Stimulated activated memory B cell treated with anti-CD40 and anti-IgM and Interleukin-4, amounts not matched to agents 10 μg/mL and 1 μg/mL and 100 μg/mL, for 72 hours (primary cell): ENCODE measurements around the gene MKLN1.
"Not testable (repeated sequence)": the region's sequence is repeated elsewhere in the genome, so short reads cannot be mapped to it uniquely, and the experiment has no call there.

ENCODE experiments used
- ATAC-seq: fragments of 150-1000 bp; cut with Tn5 transposase; 2 replicates; pipeline ENCODE4 v1.10.0; 2021
- H3K27ac Mint-ChIP-seq: one replicate; pipeline ENCODE4 v1.8.0; 2022; ENCODE audit warnings: mild to moderate bottlenecking, mixed read lengths
- H3K27me3 Mint-ChIP-seq: one replicate; pipeline ENCODE4 v1.8.0; 2022; ENCODE audit warnings: mixed read lengths
- H3K36me3 Mint-ChIP-seq: one replicate; pipeline ENCODE4 v1.8.0; 2022; ENCODE audit warnings: mixed read lengths
- H3K4me1 Mint-ChIP-seq: one replicate; pipeline ENCODE4 v1.8.0; 2022; ENCODE audit warnings: mixed read lengths
- H3K4me3 Mint-ChIP-seq: one replicate; pipeline ENCODE4 v1.8.0; 2022; ENCODE audit warnings: mild to moderate bottlenecking, moderate library complexity, mixed read lengths
- H3K9me3 Mint-ChIP-seq: one replicate; pipeline ENCODE4 v1.8.0; 2022; ENCODE audit warnings: mixed read lengths

MKLN1 gene

DNA sequence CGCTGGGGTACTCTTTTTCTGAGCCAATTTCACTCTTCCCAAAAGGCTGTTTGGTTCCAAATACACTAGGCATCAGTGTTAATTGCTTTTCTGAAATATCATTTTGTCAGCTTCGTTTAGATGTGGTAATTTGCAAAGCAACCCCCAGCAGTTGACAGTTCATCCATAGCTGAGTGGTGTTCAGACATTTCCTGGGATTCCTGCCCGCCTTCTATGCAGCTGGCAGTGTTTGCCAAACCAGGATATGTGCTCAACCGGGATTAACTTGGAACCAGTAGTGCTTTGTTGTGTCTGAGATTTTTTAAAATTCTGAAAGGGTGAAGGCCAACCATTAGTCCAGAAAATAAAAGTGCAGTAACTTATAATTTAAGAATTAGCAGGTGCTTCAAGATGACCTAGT, 25.2 kb upstream of the MKLN1 start:
- Mint-ChIP-seq H3K4me1 (no peaks in the 10 kb centered on the region), H3K27ac (no peak overlapping the region), H3K27me3 (no peaks in the 10 kb centered on the region), H3K9me3 (peaks cover 11% of the 10 kb centered on the region), H3K4me3 (no peak overlapping the region), H3K36me3 (peaks cover 9% of the 10 kb centered on the region)
- ATAC-seq: no peak

DNA sequence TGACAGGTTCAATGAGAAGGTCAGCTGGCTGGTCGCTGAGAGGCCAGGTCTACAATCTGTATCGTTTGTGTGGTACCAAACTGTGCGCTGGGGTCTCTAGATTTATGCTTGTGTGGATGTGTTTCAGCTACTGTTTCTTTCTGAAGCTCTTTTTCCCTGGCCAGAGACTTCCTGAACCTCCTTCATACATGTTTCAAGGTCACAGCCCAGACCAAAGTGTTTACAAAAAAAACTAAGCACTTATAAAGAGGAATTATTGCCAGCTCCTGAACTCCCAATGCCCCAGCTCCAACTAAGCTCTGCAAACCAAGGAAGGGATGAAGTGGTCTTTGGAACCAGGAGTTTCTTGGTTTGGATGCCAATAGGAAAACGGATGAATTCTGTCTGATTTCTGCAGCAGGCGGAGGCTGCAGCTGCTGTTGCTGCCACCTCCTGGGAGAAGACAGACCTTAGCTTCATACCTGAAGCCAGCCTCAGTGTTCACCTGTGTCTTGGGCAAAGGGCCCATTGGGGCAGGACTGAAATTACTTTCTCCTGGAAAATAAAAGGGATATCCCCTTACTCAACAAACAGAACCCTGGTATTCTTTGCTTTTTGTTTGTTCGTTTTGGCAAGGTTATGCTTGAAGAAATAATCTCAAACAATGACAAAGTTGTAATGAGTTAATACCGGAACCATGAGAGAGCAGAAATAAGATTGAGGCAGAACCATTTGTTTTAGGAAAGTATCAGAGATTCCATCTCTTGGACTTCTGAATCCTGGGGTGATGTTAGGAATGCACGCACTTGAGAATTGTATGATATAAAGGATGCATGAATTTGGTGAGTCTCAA, 24.6 kb upstream of the MKLN1 start:
- Mint-ChIP-seq H3K4me1 (no peaks in the 10 kb centered on the region), H3K27ac (no peak overlapping the region), H3K27me3 (no peaks in the 10 kb centered on the region), H3K9me3 (peaks cover 15% of the 10 kb centered on the region), H3K4me3 (no peak overlapping the region), H3K36me3 (peaks cover 9% of the 10 kb centered on the region)
- peak; percentile 67 for ATAC-seq

DNA sequence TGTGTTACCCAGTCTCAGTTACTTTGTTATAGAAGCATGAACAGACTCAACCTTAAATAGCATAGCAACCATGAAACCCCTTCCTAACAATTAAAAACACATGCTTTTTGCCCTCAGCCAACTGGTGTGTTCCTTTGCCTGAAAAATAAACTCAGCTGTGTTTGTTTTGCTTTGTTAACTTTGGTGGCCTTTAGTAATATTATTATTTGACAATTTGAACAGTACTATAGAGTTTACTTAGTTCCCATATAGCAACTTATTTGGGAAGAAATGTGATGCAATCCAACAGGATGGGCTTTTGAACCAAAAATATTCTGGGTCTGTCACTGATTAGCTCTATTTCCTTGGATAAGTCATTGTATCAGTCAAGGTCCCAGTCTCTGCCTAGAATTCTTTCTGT, 22.5 kb upstream of the MKLN1 start:
- no peak overlapping the region for H3K27ac Mint-ChIP-seq
- H3K27me3 Mint-ChIP-seq: no peaks in the 10 kb centered on the region
- no peak for ATAC-seq
- H3K9me3 Mint-ChIP-seq: peaks cover 16% of the 10 kb centered on the region
- no peaks in the 10 kb centered on the region for H3K4me1 Mint-ChIP-seq
- H3K36me3 Mint-ChIP-seq: peaks cover 9% of the 10 kb centered on the region
- H3K4me3 Mint-ChIP-seq: no peak overlapping the region

DNA sequence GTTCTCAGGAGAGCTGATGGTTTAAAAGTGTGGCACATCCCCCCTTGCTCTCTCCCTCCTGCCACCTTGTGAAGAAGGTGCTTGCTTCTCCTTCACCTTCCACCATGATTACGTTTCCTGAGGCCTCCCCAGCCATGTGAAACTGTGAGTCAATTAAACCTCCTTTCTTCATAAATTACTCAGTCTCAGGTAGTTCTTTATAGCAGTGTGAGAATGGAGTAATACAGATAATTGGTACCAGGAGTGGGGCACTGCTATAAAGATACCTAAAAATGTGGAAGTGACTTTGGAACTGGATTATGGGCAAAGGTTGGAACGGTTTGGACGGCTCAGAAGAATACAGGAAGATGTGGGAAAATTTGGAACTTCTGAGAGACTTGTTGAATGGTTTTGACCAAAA, 21.6 kb upstream of the MKLN1 start:
- H3K27me3 Mint-ChIP-seq, H3K27ac Mint-ChIP-seq, H3K36me3 Mint-ChIP-seq, ATAC-seq, H3K4me3 Mint-ChIP-seq, H3K4me1 Mint-ChIP-seq: not testable (repeated sequence)
- peaks cover 16% of the 10 kb centered on the region for H3K9me3 Mint-ChIP-seq

DNA sequence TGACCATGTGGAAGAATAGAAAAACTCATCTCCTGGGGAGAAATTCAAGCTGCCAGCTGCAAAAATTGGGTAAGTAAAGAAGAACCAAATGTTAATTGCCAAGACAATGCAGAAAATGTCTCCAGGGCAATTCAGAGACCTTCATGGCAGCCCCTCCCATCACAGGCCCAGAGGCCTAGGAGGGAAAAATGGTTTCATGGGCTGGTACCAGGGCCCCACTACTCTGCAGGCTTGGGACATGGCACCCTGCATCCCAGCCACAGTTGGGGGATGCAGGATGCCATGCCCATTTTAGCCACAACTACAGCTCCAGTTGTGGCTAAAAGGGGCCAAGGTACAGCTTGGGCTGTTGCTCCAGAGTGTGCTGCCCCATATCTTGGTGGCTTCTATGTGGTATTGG, 20.9 kb upstream of the MKLN1 start:
- Mint-ChIP-seq H3K4me1 (no peaks in the 10 kb centered on the region), H3K36me3 (peaks cover 9% of the 10 kb centered on the region), H3K4me3 (no peak overlapping the region), H3K27ac (no peak overlapping the region), H3K9me3 (peaks cover 16% of the 10 kb centered on the region), H3K27me3 (no peaks in the 10 kb centered on the region)
- ATAC-seq: no peak

DNA sequence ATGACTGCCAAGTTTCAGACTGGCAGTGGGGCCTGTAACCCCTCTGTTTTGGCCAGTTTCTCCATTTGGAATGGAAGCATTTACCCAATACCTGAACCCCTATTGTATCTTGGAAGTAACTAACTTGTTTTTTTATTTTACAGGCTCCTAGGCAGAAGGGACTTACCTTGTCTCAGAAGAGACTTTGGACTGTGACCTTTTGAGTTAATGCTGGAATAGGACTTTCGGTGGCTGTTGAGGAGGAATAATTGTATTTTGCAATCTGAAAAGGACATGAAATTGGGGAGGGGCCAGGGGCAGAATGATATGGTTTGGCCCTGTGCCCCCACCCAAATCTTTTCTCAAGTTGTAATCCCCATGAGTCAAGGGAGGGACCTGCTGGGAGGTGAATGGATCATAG, 20.0 kb upstream of the MKLN1 start:
- H3K4me3 Mint-ChIP-seq: no peak overlapping the region
- peaks cover 19% of the 10 kb centered on the region for H3K9me3 Mint-ChIP-seq
- no peak overlapping the region for H3K27ac Mint-ChIP-seq
- H3K4me1 Mint-ChIP-seq: no peaks in the 10 kb centered on the region
- peaks cover 13% of the 10 kb centered on the region for H3K36me3 Mint-ChIP-seq
- no peaks in the 10 kb centered on the region for H3K27me3 Mint-ChIP-seq
- no peak for ATAC-seq

DNA sequence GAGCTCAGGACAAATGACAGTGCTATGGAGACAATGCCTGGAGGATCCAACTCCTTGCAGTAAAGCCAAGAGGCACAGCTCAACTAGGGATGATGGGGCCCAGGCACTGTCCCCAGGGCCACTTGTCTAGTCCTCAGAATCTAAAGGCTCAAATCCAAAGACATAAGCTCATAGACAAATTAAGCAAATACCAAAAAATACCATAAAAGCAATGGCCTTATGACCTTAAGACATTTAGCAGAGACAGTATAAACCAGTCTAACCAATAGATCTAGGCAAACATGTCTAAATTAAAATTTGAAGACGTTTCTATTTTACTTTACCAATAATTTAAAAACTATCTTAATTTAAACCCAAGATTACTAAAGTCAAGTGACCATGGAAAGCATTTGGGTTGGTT, 14.8 kb upstream of the MKLN1 start:
- no peaks in the 10 kb centered on the region for H3K4me1 Mint-ChIP-seq
- no peak overlapping the region for H3K27ac Mint-ChIP-seq
- H3K27me3 Mint-ChIP-seq: no peaks in the 10 kb centered on the region
- ATAC-seq: no peak
- H3K4me3 Mint-ChIP-seq: no peak overlapping the region
- H3K36me3 Mint-ChIP-seq: peaks cover 16% of the 10 kb centered on the region
- peaks cover 8% of the 10 kb centered on the region for H3K9me3 Mint-ChIP-seq

DNA sequence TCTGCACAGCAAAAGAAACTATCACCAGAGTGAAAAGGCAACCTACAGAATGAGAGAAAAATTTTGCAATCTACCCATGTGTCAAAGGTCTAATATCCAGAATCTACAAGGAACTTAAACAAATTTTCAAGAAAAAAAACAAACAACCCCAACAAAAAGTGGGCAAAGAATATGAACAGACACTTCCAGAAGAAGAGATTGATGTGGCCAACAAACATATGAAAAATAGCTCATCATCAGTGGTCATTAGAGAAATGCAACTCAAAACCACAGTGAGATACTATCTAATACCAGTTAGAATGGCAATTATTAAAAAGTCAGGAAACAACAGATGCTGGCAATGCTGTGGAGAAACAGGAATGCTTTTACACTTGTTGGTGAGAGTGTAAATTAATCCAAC, 7.1 kb upstream of the MKLN1 start:
- Mint-ChIP-seq H3K9me3 (no peaks in the 10 kb centered on the region), H3K27me3 (no peaks in the 10 kb centered on the region), H3K4me3 (no peak overlapping the region), H3K27ac (no peak overlapping the region), H3K4me1 (peaks cover 28% of the 10 kb centered on the region), H3K36me3 (peaks cover 39% of the 10 kb centered on the region)
- no peak for ATAC-seq

DNA sequence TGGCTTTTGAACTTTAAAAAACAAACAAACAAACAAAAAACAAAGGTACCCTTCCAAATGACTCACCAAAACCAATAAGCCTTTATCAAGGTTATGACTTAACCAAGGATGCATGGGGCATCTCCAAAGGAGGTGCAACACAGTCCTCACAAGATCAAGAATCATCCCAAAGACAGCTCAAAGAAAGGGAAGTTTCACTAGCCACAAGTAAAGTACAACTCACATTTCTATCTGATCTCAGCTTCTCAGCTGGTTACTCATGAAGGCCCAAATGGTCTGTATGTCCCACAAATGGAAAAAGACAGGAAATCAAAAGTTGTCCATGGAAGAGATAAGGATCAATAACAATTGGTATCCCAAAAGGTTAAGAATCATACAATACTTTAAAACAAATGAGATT, 6.0 kb upstream of the MKLN1 start:
- no peaks in the 10 kb centered on the region for H3K9me3 Mint-ChIP-seq
- H3K4me1 Mint-ChIP-seq: peaks cover 35% of the 10 kb centered on the region
- no peak overlapping the region for H3K4me3 Mint-ChIP-seq
- peaks cover 34% of the 10 kb centered on the region for H3K36me3 Mint-ChIP-seq
- no peak for ATAC-seq
- H3K27me3 Mint-ChIP-seq: no peaks in the 10 kb centered on the region
- no peak overlapping the region for H3K27ac Mint-ChIP-seq

DNA sequence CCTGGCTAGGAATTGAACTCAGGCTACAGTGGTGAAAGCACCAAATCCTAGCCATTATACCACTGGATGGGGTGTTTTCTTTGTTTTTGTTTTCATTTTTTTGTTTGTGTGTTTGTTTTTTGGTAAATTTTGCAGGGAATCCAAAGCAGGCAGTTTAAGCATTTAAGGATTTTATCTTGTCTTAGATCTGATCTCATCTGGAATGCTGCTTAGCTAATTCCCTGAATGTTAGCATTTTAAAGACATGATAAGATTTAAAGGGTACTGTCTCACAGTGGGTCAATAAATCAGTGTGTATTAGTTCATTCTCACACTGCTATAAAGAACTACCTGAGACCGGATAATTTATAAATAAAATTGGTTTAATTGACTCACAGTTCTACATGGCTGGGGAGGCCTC, 5.6 kb upstream of the MKLN1 start:
- Mint-ChIP-seq H3K27ac (no peak overlapping the region), H3K27me3 (no peaks in the 10 kb centered on the region), H3K36me3 (peaks cover 30% of the 10 kb centered on the region), H3K4me3 (no peak overlapping the region), H3K4me1 (peaks cover 39% of the 10 kb centered on the region), H3K9me3 (no peaks in the 10 kb centered on the region)
- ATAC-seq: no peak

DNA sequence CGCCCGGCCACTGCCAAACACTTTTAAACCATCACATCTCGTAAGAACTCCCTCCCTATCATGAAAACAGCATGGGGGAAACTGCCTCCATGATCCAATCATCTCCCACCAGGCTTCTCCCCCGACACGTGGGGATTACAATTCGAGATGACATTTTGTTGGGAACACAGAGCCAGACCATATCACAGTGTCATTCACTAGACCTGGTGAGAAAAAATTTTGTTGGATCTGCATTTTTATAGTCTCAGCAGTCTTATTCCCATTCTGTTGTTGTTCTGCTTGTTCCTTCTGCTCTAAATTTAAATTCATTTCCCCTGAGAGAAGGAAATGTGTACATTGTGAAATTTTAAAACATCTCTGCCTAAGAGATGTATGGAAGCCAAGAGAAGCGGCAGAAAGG, 4.8 kb upstream of the MKLN1 start:
- Mint-ChIP-seq H3K4me1 (peaks cover 39% of the 10 kb centered on the region), H3K27ac (no peak overlapping the region), H3K4me3 (no peak overlapping the region), H3K27me3 (no peaks in the 10 kb centered on the region), H3K36me3 (peaks cover 29% of the 10 kb centered on the region), H3K9me3 (no peaks in the 10 kb centered on the region)
- ATAC-seq: no peak

DNA sequence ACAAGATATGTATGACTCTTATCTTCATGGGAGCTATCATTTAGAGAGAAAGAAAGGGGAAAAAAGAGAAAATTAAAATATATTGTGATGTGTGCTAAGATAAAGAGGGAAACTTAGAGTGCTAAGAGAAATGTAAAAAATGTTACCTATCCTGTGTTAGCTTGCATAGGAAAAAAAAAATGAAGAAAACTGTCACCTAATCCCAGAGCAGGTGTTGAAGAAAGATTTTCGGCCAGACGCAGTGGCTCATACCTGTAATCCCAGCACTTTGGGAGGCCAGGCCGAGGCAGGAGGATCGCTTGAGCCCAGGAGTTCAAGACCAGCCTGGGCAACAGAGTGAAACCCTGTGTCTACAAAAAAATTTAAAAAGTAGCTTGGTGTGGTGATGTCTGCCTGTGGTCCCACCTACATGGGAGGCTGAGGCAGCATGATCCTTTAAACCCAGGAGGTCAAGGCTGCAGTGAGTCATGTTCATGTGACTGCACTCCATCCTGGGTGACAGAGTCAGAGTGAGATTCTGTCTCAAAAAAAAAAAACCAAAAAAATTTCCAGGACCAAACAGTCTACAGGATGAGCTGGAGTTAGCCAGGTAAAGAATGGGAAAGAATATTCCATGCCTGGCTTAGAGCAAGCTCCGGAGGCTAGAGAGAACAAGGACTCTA, 2.4 kb upstream of the MKLN1 start:
- Mint-ChIP-seq H3K4me3 (peak overlapping the region; percentile 38), H3K9me3 (no peaks in the 10 kb centered on the region), H3K27ac (peak overlapping the region; percentile 85), H3K27me3 (no peaks in the 10 kb centered on the region), H3K36me3 (peaks cover 20% of the 10 kb centered on the region), H3K4me1 (peaks cover 47% of the 10 kb centered on the region)
- no peak for ATAC-seq

DNA sequence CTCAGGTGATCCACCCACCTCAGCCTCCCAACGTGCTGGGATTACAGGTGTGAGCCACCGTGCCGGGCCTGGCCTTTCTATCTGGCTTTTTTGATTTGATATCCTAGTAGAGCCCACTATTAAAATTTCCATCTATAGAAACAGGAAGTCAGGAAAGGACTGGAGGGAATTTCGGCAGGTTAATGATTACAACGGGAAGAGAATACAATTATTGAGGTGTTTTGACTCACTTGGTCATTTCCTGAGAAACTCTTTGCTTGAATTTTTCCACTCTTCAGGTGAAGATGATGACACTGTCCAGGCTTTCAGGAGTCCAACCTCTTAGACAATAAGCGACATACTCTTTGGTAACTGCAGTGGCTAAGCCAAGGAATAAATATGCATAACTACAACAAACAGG, 1.1 kb upstream of the MKLN1 start:
- no peak for ATAC-seq
- H3K27ac Mint-ChIP-seq: peak overlapping the region; percentile 98
- H3K27me3 Mint-ChIP-seq: no peaks in the 10 kb centered on the region

DNA sequence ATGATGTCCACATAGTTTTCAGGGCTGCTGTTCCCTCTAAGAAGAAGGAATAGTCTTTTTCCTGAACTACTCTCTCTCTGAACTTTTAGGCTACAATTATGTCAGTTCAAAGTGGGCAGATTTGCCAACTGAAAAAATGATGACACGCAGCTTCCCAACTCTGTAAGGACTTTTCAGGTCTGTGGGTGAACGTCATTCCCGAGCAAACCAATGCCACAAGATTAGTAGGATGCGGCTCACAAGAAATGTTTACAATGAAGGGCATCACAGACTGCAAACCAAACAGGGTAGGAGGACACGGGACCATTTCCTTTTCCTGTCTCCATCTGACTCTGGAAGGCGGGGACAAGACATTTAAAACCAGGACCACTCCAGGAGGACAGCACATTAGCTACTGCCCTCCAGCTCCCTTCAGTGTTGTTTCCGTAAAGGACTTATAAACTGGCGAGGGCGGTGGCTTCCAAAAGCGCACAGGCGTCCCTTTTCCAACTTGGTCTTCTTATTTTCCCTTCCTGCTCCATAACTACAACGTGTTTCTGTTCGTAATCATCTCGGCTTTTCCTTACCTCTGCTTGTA, 539 bp upstream of the MKLN1 start:
- no peaks in the 10 kb centered on the region for H3K9me3 Mint-ChIP-seq
- peaks cover 9% of the 10 kb centered on the region for H3K36me3 Mint-ChIP-seq
- peak overlapping the region; percentile 98 for H3K27ac Mint-ChIP-seq
- ATAC-seq: no peak
- peaks cover 56% of the 10 kb centered on the region for H3K4me1 Mint-ChIP-seq
- H3K27me3 Mint-ChIP-seq: no peaks in the 10 kb centered on the region
- H3K4me3 Mint-ChIP-seq: peak overlapping the region; percentile 92

More for the DNA sequence above, 1.1 kb upstream of the MKLN1 start:
- Mint-ChIP-seq H3K36me3 (peaks cover 15% of the 10 kb centered on the region), H3K4me3 (peak overlapping the region; percentile 92), H3K4me1 (peaks cover 55% of the 10 kb centered on the region), H3K9me3 (no peaks in the 10 kb centered on the region)

DNA sequence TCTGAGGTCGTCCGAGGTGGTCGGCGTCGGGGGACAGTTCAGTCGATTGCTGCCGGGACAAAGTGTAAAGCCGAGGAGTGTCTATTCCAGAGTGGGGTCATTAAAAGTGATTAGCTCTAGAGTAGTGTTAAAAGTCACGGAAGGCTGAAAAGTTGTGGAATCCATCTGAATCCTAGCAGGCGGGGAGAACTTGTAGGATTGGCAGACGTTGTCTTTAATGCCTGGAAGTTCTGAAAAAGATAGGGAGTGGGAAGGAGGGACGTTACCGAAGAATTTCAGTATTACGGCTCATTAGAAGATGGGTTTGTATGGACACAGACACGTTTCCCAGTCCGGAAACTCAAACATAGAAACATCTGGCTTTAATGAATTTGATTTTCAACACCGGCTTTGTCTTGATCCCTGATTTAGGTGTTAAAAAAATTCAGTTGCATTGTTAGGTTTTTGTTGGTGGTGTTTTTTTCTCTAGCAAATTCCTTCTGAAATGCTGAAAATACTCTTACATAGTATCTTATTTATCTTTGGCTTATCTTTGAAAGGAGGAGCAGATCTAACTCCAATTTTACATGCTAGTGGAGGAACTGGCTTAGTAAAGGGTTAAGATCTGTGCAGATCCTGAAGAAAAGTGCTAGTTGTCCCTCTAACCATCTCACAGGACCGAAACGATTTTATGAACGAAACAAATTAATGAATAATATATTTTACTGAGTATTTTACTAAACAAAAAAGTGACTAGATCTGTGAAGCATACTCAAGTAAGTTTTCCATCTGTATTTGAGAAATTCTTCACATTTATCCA, 900 bp downstream of the MKLN1 start:
- H3K27me3 Mint-ChIP-seq: no peaks in the 10 kb centered on the region
- peaks cover 56% of the 10 kb centered on the region for H3K4me1 Mint-ChIP-seq
- H3K9me3 Mint-ChIP-seq: no peaks in the 10 kb centered on the region
- H3K4me3 Mint-ChIP-seq: peak overlapping the region; percentile 92
- peaks cover 10% of the 10 kb centered on the region for H3K36me3 Mint-ChIP-seq
- no peak for ATAC-seq
- peak overlapping the region; percentile 98 for H3K27ac Mint-ChIP-seq
